HG02763 (cell line): ENCODE results near the gene MOXD1.
"Not testable (repeated sequence)": the region's sequence is repeated elsewhere in the genome, so short reads cannot be mapped to it uniquely, and the experiment has no call there.

Source experiments
- ATAC-seq: cut with Tn5 transposase; IDR thresholded peaks from one replicate; pipeline ENCODE4 v1.9.1; 2021; ENCODE audit warnings: mild to moderate bottlenecking, moderate library complexity; ENCODE audit not compliant: unreplicated experiment

The MOXD1 gene

DNA sequence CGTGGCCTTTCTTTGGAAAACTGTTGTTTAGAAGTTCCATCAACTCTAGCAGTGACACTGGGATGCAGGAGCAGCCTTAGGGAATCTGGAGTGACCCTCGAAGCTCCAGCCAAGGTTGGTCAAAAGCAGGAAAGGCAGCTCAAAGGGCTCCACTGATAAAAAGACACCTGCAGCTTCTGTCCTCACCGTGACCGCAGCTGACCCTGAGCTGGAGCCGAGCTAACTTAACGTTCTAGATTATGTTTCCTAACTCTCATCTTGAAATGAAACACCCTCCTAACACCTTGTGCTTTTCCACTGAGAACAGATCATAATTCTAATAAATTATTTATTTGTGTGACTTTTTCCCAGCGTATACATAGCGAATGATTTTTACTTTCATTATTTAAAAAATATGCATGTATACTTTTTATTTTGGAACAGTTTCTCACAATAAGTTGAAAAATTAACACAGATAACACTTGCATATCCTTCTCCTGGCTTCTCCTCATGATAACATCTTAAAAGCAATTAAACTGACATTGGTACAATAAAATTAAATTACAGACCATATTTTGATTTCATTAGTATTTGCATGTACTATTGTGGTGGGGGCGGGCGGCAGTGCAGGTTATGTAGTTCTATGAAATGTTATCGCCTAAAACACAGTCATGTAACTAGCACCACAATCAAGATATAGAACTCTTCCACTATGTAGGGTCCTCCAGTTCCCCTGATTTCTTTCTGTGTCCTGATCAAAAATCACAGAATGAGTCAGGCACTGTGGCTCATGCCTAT is 116.1 kb downstream of the MOXD1 start:
- no peak for ATAC-seq

DNA sequence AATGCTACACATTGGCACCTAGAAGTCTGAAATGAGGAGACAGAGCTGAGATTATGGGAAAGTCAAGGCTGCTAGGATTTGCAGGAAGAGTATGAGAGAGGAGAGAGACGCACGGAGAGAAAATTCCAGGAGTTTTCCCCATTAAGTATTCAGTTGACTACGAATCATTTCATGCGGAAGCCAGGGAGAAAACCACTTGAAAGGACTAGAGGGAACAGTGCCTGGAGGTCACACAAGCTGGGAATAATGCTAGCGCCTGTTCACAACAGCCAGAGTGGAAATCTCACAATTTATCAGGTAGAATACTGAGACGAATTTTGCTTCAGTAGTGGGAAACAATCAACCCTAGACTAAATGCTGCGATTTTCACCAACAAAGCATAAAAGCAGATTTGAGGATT is 118.6 kb downstream of the MOXD1 start:
- no peak for ATAC-seq

DNA sequence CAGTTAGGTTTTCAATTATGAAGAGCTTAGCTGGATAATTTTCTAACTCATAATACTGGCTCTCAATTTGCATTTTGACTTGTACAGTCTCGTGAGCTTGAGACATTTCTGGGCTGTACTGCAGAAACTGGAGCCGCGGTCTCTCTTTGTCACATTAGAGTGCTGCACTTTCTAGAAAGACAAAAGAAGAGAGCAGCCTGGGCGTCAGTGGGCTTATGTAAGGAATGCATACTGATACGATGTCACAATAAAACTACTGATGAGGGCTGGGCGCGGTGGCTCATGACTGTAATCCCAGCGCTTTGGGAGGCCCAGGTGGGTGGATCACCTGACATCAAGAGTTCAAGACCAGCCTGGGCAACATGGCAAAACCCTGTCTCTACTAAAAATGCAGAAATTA is 120.8 kb downstream of the MOXD1 start:
- ATAC-seq, result no peak

GRCh38 chr6:132279592-132280139 is 121.6 kb downstream of the MOXD1 start:
- peak; percentile 94 for ATAC-seq

DNA sequence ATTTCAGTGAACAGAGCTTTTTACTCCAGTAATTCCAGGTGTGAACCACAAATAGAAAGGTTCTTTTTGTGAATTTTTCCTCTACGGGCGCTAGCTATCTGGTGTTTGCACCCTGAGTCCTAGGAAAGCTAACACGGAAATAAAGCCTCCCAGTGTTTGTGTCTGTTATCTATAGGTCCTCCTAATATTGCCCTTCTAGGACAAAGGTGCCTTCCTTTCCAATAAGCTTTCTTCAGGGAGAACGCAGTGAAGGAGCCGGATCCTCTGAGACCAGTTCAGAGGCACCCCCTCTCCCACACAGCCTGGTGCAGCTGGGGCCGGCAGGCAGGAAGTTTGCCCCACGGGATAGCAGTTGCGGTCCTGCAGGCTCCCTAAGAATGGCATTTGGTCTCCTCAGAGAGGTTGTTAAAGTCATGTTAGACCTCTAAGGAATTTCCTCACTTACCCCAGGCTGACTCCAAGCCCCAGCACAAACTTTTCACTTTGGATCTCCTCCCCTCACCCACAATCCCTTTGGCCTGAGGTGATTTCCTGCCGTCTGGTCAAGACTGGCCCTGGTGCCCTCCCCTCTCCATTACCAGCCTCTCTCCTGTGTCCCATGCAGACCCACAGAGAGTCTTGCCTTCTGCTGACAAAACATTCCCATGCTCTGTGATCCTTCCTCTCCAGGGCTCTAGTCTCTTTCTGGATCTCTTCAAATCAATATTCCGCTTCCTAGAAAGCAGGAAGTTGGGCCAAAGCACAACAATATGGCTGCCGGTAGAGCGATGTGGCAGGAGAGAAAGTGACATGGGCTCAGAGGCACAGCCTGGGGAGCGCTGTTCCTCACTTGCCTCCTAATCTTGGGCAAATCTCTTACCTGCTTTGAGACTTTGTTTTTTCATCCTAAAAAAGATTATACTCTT is 126.0 kb downstream of the MOXD1 start:
- no peak for ATAC-seq

GRCh38 chr6:132272776-132273175 is 128.5 kb downstream of the MOXD1 start:
- no peak for ATAC-seq

DNA sequence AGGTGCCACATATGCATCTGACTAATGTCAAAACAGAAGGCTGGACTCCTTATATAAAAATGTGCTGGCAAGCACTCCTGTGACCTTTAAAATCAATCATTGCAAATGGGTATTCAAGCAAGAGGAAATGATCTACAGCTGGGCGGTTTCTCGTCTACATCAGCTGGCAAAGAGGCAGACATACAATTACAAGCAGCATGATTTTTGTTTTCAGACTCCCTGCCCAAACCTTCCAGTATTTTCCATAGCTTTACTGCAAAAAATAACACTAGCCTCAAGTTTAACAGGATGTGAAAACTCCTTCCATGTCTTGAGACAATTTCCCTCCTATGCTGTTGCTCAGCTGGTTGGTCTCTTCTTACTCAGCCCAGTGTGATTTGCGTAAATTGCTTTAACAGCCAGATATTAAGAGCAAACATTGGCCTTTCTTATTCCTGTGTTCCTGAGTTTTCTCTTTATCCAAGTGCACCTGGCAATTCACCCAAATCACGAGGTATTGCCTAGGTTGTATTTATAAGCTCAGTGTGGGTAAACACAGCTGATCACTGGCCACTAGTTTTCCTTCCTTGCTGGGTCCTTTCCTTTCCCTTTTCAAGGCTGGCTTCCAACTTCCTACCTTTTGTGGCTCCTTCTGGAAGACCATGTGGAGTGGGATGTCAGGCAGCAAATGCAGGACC is 130.4 kb downstream of the MOXD1 start:
- no peak for ATAC-seq

DNA sequence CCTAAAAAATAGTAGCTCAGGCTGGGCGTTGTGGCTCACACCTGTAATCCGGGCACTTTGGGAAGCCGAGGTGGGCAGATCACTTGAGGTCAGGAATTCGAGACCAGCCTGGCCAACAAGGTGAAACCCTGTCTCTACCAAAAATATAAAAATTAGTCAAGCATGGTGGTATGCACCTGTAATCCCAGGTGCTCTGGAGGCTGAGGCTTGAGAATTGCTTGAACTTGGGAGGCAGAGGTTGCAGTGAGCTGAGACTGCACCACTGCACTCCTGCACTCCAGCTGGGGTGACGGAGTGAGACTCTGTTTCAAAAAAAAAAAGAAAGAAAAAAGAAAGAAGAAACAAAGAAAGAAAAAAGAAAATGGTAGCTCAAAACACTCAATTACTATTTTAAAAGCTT is 132.6 kb downstream of the MOXD1 start:
- not testable (repeated sequence) for ATAC-seq

- ATAC-seq, result no peak
Measured at GRCh38 chr6:132268209-132268608, 133.1 kb downstream of the MOXD1 start.

GRCh38 chr6:132265451-132266097 is 135.7 kb downstream of the MOXD1 start:
- ATAC-seq, result no peak

DNA sequence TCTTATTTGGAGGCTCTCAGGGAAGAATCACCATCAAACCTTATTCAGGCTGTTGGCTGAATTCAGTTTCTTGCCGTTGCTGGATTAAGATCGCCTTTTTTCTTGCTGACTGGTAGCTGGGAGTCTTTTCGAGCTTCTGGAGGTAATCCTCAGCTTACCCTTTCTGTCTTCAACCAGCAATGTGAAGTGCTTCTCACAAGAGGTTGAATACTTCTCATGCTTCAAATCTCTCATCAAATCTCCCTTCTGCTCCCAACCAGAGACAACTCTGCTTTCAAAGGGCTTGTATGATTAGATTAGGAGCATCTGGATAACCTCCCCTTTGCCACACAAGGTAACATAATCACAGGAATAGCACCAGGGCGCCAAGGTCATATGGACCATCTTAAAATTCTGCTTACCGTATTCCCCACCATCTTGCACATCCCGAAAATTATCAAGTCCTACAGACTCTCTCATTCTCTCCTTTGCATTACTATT is 137.2 kb downstream of the MOXD1 start:
- no peak for ATAC-seq

DNA sequence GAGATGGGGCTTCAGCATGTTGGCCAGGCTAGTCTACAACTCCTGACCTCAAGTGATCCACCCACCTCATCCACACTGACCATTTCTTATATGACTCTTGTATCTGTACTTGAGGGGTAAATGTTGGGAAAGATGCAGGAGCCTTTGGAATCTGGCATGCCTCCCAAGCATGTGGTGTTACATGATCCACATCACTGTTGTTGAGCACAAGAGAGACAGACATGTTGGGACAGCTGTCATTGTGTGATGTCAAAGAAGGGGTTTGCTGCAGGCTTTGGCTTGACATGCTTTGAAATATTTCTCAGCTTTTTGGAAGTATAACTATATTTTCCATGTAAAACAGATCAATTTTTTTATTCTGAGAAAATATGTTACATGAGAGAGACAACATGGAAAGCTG is 139.9 kb downstream of the MOXD1 start:
- ATAC-seq, result no peak

DNA sequence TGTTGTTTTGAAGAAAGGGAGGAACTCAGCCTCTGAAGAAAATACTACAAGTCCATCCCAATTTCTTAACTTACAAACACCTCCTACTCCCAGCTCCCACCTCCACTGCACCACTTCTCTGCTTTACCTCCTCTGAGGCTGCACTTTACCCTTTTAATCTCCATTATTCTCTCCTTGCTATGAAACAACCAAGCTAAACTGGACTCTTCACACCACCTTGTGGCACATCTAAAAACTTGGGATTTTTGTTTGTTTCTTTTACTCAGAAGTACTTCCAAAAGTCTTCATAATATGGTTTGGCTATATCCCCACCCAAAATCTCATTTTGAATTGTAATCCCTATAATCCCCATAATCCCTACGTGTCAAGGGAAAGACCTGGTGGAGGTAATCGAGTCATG is 142.2 kb downstream of the MOXD1 start:
- ATAC-seq, result no peak

GRCh38 chr6:132257561-132257960 is 143.7 kb downstream of the MOXD1 start:
- no peak for ATAC-seq

GRCh38 chr6:132256457-132256856 is 144.8 kb downstream of the MOXD1 start:
- no peak for ATAC-seq

DNA sequence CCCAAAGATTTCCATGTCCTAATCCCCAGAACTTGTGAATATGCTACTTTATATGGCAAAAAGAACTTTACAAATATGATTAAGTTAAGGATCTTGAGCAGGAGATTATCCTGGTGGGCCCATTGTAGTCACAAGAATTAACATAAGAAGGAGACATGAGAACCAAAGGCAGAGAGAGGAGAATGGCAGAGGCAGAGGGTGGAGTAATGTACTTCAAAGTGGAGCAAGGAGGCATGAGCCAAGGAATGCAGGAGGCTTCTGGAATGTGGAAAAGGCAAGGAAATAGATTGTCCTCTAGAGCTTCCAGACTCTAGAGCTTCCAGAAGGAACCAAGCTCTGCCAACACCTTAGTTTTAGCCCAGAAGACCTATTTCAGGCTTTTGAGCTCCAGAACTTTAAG is 147.4 kb downstream of the MOXD1 start:
- ATAC-seq, result no peak

- no peak for ATAC-seq
Measured at GRCh38 chr6:132253211-132253610, 148.1 kb downstream of the MOXD1 start.

- ATAC-seq, result no peak
Measured at GRCh38 chr6:132252113-132252512, 149.2 kb downstream of the MOXD1 start.

GRCh38 chr6:132251711-132252110 is 149.6 kb downstream of the MOXD1 start:
- ATAC-seq, result no peak

- ATAC-seq, result no peak
Measured at GRCh38 chr6:132247381-132248159, 153.7 kb downstream of the MOXD1 start.
